Sigmoid colon (tissue), 4 donors: ENCODE results near the gene C18orf63.

Source experiments
- EP300 ChIP-seq, 4 donors: sonication (generic); formaldehyde crosslinking; IDR thresholded peaks; one replicate each; pipeline ENCODE4 v1.6.1; 2017; ENCODE audit warnings: antibody characterized with exemption in 4 of 4
- TF ChIP-seq, protein P1 (sequence below), 4 experiments: fragments of 450-650 bp in 3 of 4; fragments of 200-600 bp in 1 of 4; IDR thresholded peaks; one replicate each; pipeline ENCODE4 v1.5.1; 2016 to 2019; ENCODE audit warnings: antibody characterized with exemption in 4 of 4, mild to moderate bottlenecking in 3 of 4, moderate library complexity in 2 of 4

DNA sequence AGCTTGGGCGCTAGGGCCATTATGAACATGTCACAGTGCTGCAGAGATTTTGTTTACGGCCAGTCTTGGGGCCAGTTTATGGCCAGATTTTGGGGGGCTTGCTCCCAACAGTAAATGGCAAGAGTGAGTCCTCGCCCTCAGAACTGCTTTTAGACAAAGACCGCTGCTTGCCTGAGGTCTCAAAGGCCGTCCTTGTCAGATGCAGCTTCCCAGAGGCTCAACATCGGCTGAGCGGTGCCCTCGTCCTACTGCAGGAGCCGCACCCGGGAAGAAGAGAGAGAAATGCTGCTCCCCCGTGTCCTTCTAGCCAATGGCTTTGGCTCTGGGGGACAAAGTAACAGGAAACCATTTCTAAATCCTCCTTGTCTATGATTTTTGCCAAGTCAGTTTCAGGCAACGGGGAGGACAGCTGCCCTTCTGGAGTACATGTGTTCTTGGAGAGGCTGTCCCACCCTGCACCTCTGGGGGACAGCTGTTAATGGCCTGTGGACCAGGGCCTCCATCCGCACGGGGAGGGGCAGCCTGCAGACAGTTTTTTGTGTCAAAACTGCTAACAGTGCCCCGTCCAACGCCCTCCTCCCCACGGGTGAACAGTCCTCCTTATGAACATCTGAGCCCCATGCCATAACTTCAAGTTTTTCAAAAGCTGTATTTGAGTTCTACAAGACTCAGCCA, 66.1 kb downstream of the C18orf63 start:
- TF ChIP-seq, protein P1, sequence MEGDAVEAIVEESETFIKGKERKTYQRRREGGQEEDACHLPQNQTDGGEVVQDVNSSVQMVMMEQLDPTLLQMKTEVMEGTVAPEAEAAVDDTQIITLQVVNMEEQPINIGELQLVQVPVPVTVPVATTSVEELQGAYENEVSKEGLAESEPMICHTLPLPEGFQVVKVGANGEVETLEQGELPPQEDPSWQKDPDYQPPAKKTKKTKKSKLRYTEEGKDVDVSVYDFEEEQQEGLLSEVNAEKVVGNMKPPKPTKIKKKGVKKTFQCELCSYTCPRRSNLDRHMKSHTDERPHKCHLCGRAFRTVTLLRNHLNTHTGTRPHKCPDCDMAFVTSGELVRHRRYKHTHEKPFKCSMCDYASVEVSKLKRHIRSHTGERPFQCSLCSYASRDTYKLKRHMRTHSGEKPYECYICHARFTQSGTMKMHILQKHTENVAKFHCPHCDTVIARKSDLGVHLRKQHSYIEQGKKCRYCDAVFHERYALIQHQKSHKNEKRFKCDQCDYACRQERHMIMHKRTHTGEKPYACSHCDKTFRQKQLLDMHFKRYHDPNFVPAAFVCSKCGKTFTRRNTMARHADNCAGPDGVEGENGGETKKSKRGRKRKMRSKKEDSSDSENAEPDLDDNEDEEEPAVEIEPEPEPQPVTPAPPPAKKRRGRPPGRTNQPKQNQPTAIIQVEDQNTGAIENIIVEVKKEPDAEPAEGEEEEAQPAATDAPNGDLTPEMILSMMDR (IDR thresholded peaks at IDR 0.05), result no peak
- no peak for TF ChIP-seq EP300 (IDR thresholded peaks at IDR 0.05)
